Head of caudate nucleus (tissue), 42 donors: ENCODE measurements around the gene RBBP8NL.
A peak's percentile ranks its signal among the peaks of the same experiment; 100 is the strongest.

ENCODE experiments used
- DNase-seq, 42 donors: peaks; one replicate each; pipeline versions ENCODE4 v3.0.0 to v3.0.0-alpha.2; 2020 to 2021; ENCODE audit warnings: mixed read lengths in 7 of 42
- intact Hi-C: fragments of 100-400 bp; cut with DNase I; formaldehyde crosslinking; loops from one replicate; pipeline ENCODE4 v1.15.0; 2022

RBBP8NL gene

DNA sequence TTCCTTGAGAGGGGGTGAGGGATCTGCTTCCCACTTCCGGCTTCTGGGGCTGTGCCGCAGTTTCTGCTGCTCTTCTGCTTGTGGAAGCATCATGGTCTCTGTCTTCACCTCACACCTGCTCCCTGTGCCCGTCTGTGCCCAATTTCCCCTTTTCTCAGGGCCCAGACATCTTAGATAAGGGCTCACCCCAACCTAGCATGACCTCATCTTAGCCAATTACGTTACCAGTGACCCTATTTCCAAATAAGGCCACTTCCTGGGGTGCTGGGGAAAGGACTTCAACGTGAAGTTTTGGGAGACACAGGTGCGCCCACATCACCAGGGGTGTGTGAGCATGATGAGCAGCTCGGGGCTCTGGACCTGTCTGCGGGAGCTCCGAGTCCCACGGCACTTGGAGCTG lies 20.7 kb upstream of the RBBP8NL start:
- intact Hi-C loops: no loop called here
- DNase-seq: no peak

DNA sequence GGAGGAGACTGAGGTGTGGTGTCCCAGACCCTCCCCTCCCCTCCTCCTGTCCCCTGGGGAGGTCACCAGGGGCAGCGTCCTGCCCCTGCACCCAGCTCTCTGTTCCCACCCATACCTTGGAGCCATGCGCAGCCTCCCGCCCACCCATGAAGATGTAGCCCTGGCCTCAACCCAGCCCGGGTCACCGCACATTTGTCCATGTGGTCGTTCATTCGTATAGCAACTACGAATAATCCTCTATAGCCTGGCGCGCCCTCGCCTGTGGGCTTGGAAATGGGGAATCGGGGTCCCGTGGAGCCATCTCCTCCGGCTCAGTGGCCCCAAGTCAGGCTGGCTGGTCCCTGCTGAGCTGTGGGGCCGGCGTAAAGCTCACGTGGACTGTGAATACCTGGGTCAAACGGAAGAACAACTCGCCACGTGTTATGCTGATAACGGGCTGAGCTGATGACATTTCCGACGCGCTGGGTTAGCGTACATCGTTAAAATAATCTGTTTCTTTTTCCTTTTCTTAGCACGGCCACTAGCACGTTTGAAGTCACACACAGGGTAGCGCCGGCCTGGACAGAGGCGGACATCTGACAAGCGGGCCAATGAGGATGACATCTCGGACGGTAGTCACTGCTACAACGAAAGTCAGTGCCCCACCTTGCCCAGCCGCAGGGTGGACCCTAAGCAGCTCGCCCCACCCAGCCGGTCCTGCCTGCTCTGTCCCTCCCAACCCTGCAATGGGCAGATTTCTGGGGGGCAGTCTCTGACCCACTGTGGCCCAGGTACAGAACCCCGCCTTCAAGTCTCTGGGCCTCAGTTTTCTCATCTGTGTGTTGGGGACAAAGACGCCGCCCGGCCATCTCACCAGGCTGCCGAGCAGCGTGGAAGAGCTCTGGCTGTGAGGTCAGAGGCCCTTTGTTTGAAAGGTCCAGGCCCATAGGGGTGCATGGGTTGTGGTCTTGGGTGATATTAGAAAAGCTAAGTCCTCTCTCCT lies 19.8 kb upstream of the RBBP8NL start:
- DNase-seq: no peak
- intact Hi-C loops: no loop called here

DNA sequence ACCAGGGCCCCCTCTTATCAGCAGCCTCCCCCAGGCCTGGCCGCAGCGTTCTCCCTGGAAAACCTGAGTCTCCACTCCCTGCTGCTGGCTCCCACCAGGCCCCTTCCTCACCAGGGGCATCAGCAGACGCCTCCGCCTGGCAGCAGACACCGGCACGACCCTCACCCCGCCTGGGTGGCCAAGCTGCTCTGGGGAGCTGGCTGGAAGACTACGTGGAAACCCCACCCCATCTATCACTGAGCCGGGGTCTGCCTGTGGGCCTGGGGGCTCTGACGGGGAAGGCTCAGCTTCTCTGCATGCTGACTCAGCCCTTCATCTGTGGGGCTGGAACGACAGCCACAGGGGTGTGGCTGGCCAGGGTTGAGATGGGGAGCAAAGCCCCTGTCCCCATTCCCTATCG lies 19.1 kb upstream of the RBBP8NL start:
- intact Hi-C loops: no loop called here

GRCh38 chr20:62445553-62446340 lies 18.4 kb upstream of the RBBP8NL start:
- no peak for DNase-seq
- intact Hi-C loops: no loop called here

More for the DNA sequence above, 19.1 kb upstream of the RBBP8NL start:
- no peak for DNase-seq

GRCh38 chr20:62444286-62444685 lies 16.9 kb upstream of the RBBP8NL start:
- intact Hi-C loops: no loop called here

DNA sequence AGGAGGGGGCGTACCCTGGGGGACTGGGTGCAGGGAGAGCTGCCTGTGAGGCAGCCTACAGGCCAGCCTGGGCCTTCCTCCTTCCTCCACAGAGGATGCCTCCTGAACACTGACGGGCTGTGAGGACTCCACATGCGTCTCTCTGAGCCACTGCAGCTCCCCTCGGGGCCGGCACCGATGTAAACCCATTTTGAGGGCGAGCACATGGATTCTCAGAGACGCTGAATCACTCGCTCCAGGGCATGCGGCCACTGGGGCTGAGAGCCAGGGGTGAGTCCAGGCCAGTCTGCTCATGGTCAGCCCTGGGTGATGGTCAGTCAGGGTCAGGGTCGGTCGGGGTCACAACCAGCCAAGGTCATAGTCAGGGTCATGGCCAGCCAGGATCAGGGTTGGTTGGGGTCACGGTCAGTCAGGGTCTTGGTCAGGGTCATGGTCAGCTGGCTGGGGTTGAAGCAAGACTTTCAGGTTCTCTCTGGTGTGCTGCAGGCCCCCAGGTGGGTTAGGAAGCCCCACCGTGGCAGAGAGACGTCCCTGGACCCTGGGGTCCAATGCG lies 14.7 kb upstream of the RBBP8NL start:
- intact Hi-C loops: no loop called here
- no peak for DNase-seq

More at GRCh38 chr20:62444286-62444685, 16.9 kb upstream of the RBBP8NL start:
- no peak for DNase-seq

GRCh38 chr20:62439218-62439617 lies 11.9 kb upstream of the RBBP8NL start:
- DNase-seq: no peak
- intact Hi-C loops: no loop called here

DNA sequence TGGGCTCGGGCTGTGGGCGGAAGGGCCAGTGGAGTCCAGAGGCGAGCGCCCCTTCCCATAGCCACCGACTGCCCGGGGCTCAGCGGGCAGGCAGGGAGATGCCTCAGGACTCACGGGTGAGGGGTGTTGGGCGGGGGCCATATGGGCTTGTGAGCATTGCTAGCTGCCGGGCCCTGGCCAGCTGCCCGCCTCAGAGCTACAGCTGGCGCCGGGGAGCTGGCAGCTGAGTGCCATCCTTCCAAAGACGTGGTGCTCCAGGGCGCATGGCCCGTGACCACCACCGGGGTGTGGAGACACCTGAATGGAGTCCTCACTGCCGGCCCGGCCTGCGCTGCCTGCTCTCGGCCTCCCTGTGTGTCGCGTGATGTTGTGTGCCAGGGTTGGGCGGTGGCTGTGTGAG lies 10.6 kb upstream of the RBBP8NL start:
- intact Hi-C loops: no loop called here
- DNase-seq: peak in 12 of 42 donors; percentile 4 to 46 (median 18)

DNA sequence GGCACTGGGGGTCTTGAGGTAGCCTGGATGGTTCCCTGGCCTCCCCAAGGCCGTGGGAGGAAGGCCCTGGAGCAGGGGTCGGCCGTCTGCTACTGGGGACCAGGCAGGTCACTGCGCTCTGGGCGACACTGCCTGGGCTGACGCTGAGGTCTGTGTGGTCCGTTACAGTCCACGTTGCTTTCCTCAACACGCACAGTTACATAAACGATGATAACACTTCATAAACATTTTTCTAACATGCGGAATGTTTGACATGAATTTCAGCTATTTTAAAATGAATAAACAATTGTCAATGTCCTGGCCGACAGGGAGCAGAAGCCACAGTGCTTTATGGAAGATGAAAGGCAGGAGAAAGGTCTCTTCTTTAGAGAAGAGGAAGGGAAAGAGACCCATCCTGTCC lies 10.2 kb upstream of the RBBP8NL start:
- intact Hi-C loops: no loop called here
- no peak for DNase-seq

GRCh38 chr20:62436692-62437091 lies 9.4 kb upstream of the RBBP8NL start:
- intact Hi-C loops: no loop called here
- DNase-seq: no peak

GRCh38 chr20:62433658-62434497 lies 6.5 kb upstream of the RBBP8NL start:
- DNase-seq: peak in 25 of 42 donors; percentile 7 to 64 (median 32)
- intact Hi-C loops: no loop called here

DNA sequence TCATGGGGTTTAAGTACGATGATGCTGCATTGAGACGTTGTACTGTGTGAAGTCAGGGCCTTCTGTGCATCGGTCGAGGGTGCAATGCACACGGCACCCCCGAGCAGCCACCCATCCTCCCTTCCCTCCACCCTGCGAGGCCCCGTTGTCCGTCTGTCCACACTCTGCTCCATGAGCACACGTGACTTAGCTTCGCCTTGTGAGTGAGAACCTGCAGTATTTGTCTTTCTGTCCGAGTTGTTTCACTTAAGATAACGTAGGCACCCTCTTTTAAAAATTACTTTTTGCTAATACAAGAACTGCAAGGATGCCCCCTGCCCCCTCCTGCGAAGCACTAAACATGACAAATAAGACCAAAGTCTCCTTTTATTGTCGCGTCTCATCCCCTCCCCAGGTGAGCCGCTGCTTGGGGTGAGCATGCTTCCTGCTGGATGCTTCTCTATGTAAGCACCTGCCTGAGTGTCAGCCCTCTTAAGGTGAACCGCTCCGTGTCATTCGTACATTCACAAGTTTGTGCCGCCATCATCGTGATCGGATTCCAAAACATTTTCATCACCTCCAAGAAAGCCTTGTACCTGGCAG lies 3.6 kb upstream of the RBBP8NL start:
- no peak for DNase-seq
- intact Hi-C loops: no loop called here

DNA sequence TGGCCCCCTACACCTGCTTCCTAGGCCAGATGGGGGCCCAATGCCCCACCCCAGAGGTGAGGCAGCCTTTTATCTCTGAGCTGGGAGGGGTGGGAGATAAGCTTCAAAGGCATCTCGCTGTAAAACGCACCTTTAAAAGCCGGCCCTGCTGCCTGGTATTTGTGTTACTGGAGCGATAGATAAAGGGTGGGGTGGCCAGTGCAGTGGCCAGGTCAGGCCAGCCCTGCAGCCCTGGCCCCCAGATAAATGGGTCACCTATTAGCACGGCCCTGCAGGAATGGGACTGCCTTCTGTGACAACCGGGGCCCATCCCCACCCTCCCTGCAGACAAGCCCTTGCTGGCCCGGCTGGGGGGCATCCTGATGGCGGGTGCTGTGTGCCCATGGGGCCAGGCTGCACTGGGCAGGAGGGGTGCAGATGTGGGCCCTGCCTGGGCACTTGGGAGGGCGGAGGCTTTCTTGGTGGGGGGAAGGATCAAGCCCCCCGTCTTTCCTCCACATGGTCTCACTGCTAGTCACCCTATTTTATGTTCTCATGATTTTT lies 3.0 kb upstream of the RBBP8NL start:
- intact Hi-C loops: no loop called here
- DNase-seq: no peak

DNA sequence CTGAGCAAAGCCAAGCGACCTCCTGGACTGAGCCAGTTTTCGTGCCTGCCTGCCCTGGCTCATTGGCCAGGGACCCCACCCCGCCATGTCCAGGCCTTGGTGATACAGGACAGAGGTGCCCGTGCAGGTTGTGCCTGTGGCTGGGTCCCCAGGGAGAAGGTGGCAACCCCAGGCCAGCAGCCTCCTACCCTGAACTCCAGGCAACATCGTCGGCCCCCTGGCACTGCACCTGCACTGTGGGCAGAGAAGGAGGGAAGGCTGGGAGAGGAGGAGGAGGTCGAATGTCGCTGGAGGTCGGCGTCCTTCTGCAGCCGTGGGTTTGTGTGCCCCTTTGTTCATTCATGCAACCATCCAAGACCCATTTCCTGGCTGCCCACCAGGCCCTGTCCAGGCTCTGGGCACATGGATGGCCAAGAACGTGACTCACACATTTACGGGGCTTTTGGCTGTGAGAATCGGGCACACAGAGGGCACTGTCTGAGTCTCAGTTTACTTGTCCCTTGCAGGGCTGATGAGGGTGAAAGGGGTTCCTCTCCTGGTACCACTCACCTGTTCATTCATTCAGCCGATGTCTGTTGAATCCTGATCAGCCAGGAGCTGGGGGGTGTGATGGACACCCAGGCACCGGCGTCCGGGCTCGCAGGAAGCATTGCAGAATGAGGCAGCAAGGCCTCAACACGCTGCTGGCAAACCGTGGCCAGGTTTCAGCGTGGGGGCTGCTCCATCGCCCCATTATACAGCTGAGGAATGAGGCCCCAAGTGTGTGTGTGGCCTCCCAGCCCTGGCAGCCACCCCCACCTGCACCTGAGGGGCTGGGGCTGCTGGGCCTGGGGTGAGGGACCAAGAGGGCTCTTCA lies 2.3 kb upstream of the RBBP8NL start:
- intact Hi-C loops: no loop called here
- no peak for DNase-seq

DNA sequence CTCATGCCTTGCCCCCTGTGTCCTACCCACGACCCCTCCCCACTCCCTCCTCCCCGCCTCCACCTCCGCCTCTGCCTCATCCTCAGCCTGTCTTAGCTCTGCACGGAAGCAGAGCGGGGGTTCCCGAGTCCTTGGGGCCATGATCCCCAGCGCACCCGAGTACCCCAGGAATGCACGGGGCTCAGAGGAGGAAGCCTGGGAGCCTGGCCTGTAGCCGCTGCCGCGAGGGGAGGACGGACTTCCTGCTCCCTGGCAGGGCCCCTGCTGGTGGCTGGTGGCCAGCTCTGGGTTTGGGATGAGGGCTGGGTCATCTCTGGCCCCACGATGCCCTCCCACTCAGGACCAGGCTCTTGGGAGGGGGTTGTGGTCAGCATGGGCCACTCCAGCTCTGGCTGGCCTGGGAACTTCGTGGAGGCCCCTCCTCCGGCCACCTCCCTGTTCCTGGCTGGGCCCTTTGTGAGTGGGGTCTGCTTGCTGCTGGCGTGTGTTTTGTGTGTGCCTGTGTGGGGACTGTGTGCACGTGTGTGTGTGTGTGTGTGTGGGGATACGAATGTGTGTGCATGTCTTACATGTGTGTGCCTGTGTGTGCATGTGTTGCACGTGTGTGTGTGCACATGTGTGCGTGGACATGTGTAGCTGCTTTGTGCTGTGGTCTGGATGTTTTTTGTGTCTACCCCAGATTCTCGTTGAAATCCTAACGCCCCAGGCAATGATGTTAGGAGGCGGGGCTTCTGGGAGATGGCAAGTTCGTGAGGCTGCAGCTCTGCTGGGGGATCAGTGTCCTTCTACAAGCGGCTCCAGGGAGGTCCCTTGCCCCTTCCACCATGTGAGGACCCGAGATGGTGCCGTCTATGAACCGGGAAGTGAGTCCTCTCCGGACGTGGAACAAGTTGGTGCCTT lies 1.3 kb upstream of the RBBP8NL start:
- DNase-seq: no peak
- intact Hi-C loops: no loop called here

GRCh38 chr20:62428002-62428372 lies 648 bp upstream of the RBBP8NL start:
- no peak for DNase-seq
- intact Hi-C loops: no loop called here
